ENCODE results near the gene KDM4C.
"Not testable (repeated sequence)": the region's sequence is repeated elsewhere in the genome, so short reads cannot be mapped to it uniquely, and the experiment has no call there.

Gene KDM4C

GRCh38 chr9:6764011-6764410 lies 6.2 kb downstream of the KDM4C start:
- DNase-seq (ENCODE audit: low read depth in 4 of 4, low spot score in 1 of 4) = no peak

DNA sequence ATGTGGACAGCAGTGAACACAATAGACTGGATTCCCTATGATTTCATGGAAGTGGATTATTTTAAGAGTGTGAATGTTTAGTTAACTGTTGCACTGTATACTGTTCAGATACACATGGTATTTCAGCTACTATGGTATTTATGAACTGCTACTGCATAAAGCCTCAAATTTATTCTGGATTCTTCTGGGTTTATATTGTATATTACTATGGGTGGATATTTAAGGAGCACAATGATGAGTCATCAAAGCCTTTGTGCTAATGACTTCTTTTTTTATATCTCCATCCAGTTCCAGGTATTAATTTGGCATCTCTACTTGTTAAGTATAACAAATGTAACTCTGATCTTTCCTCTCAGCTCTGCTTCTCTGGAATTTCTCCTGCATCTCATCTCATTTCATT lies 6.8 kb downstream of the KDM4C start:
- DNase-seq (ENCODE audit: low read depth in 4 of 4, low spot score in 1 of 4) = no peak

- no peak for DNase-seq (ENCODE audit: low read depth in 4 of 4, low spot score in 1 of 4)
Observed at GRCh38 chr9:6764950-6765349, 7.2 kb downstream of the KDM4C start.

DNA sequence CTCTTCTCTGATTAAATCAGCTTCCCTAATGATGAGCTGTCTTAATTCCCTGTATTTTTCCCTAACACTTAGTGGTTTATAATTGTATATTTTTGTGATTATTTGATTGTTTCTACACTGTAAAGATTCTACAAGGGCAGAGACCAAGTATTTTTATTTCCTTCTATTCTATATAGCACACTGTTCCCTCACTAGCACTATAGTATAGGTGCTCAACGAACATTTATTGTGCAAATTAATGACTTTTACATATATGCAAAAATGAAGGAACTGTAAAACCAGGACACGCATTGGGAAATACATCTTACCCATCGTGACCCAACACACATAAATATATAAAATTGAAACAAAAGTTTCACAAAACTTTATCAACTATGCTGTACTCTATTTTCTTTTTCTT lies 7.6 kb downstream of the KDM4C start:
- DNase-seq (ENCODE audit: low read depth in 4 of 4, low spot score in 1 of 4) = no peak

DNA sequence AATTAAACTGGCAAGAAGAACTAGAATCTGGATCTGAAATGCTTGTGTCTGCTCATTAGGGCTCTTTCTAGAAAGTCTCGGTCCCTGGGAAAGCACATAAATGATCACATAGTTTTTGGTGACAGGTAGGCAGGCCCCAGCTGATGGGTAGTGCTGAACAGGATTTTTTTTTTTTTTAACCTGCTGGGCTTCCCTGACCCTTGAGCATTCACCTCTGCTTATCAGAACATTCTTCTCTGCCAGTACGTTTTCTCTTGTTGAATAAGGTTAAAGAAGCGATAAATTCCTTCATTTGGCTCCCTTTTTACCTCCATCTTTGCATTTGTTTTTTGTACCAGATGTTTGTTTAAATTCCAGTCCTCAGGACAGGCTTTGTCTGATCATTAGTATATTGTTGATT lies 8.8 kb downstream of the KDM4C start:
- DNase-seq (ENCODE audit: low read depth in 4 of 4, low spot score in 1 of 4) = no peak

DNA sequence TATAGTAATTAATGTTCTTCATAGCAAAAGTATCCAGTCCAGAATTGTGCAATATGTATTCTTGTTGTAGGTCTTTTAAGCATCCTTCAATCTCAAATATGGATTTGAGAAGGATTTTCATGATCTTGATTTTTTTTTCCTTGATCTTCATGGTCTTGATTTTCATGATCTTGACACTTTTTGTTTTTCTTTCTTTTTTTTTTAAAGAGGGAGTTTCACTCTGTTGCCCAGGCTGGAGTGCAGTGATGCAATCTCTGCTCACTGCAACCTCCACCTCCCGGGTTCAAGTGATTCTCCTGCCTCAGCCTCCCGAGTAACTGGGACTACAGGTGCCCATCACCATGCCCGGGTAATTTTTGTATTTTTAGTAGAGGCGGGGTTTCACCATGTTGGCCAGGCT lies 10.8 kb downstream of the KDM4C start:
- DNase-seq (ENCODE audit: low read depth in 4 of 4, low spot score in 1 of 4) = not testable (repeated sequence)

DNA sequence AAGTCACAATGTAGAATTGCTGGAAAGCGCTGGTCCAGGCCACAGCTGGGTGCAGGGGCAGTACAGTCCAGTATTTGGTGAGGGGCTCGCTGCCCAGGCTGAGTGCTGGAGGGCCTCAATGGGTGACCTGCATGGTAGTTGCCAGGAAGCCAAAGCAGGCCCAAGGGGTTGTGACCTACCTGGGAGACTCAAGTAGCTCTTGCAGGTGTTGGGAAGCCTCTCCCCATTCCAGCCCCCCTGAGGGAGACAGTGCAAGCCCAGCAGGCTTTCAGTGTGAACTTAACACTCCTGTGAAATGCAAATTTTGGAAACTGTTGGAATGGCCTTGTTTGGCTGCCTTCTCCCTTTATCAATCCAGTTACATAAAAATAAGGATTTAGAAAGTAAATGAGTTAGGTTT lies 13.9 kb downstream of the KDM4C start:
- no peak for DNase-seq (ENCODE audit: low read depth in 4 of 4, low spot score in 1 of 4)

- no peak for DNase-seq (ENCODE audit: low read depth in 4 of 4, low spot score in 1 of 4)
Observed at GRCh38 chr9:6777213-6777902, 19.6 kb downstream of the KDM4C start.

DNA sequence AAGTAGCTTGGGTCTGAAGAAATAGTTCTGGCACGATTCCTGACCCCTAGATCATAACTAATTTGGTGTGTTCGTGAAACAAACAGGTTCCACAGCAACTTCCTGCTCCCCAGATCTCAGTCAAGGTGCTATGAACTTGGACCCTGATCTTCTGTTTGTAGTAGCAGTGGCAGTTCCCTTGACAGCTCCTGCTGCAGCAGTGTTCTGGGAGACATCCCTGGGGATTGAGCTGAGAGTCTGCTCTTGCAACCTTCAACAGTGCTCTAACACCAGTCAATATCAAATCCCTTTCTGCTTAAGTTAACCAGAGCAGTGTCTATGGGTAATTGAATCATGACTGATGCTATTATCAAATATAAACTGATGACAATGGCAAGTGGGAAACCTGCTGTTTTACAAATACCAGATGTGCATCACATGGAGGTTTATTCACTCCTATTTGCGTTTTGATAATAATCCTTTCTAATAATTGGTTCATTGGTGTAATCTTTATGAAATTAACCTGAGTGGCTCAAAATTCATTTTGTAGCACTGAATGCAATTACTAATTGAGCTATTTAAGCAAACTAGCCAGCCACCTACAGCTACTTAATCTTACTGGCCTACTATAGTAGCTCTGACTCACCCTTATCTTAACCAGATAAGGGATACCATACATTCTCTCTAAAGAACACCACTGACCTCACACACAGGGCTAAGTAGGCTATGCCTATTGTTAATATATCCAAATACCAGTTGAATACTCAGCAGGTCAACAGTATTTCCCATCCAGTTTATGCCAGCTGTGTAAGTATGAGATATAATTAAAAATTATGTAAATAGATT lies 21.9 kb downstream of the KDM4C start:
- DNase-seq (ENCODE audit: low read depth in 4 of 4, low spot score in 1 of 4) = no peak

DNA sequence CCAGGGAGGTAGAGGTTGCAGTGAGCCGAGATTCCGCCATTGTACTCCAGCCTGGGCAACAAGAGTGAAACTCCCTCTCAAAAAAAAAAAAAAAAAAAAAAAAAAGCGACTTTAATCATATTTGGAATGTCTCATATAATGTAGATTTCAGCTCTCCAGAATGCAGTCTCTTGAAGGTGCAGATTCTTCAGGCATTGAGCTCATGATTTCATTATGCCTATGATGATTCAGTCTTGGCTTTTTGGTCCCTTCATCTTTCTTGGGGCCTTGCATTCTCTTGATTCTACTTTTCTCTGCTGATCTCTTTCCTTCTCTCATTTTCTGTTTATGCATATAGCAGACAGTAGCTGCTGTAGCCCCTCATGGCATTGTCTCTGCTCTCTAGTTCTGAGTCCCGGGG lies 22.9 kb downstream of the KDM4C start:
- no peak for DNase-seq (ENCODE audit: low read depth in 4 of 4, low spot score in 1 of 4)

DNA sequence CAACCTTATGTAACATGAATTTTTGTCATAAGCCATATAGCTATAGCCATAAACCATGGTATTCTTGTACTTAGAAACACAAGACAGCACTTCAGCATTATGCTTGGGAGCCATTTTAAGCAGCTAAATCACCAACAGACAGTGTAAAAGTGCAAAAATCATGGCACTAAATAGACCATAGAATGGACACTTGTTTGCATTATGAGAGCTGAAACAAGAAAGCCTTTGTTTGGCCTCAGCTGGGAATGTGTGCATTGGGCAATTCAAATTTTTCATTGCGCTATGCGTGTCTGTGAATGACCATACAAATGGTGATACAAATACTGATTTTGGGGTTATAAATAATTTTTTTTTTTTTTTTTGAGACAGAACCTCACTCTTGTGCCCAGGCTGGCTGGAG lies 23.7 kb downstream of the KDM4C start:
- no peak for DNase-seq (ENCODE audit: low read depth in 4 of 4, low spot score in 1 of 4)

- no peak for DNase-seq (ENCODE audit: low read depth in 4 of 4, low spot score in 1 of 4)
Observed at GRCh38 chr9:6782345-6782744, 24.6 kb downstream of the KDM4C start.

- no peak for DNase-seq (ENCODE audit: low read depth in 4 of 4, low spot score in 1 of 4)
Observed at GRCh38 chr9:6782981-6783380, 25.2 kb downstream of the KDM4C start.

GRCh38 chr9:6783753-6784152 lies 26.0 kb downstream of the KDM4C start:
- no peak for DNase-seq (ENCODE audit: low read depth in 4 of 4, low spot score in 1 of 4)

GRCh38 chr9:6785682-6786081 lies 27.9 kb downstream of the KDM4C start:
- no peak for DNase-seq (ENCODE audit: low read depth in 4 of 4, low spot score in 1 of 4)

DNA sequence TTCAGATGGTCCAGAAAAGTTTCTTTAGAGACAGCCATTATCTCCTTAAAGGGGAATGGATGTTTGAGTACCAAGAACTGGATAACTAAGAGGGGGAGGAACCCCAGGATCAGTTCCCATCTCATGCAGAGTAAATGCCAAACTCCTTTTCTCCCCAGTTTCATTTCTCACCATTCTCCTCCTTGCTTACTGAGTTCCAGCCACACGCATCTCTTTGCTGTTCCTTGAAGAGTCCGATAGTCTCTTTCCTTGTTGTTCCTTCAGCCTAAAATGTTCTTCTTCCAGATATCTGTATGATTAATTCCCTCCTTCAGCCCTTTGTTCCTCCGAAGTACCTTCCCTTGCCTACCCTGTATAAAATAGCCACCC lies 30.0 kb downstream of the KDM4C start:
- no peak for DNase-seq (ENCODE audit: low read depth in 4 of 4, low spot score in 1 of 4)

- DNase-seq (ENCODE audit: low read depth in 4 of 4, low spot score in 1 of 4) = no peak
Observed at GRCh38 chr9:6788162-6789016, 30.6 kb downstream of the KDM4C start.

DNA sequence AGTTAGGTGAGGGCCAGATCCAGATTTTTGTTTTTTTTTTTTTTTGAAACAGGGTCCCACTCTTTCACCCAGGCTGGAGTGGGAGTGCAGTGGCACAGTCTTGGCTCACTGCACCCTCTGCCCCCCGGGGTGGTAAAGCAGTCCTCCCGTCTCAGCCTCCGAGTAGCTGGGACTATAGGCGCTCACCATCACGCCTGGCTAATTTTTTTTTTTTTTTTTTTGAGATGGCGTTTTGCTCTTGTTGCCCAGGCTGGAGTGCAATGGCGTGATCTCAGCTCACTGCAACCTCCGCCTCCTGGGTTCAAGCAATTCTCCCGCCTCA lies 31.2 kb downstream of the KDM4C start:
- DNase-seq (ENCODE audit: low read depth in 4 of 4, low spot score in 1 of 4) = not testable (repeated sequence)

GRCh38 chr9:6790866-6791265 lies 33.1 kb downstream of the KDM4C start:
- DNase-seq (ENCODE audit: low read depth in 4 of 4, low spot score in 1 of 4) = no peak

- no peak for DNase-seq (ENCODE audit: low read depth in 4 of 4, low spot score in 1 of 4)
Observed at GRCh38 chr9:6793203-6793602, 35.4 kb downstream of the KDM4C start.

GRCh38 chr9:6794936-6795335 lies 37.2 kb downstream of the KDM4C start:
- DNase-seq (ENCODE audit: low read depth in 4 of 4, low spot score in 1 of 4) = no peak

DNA sequence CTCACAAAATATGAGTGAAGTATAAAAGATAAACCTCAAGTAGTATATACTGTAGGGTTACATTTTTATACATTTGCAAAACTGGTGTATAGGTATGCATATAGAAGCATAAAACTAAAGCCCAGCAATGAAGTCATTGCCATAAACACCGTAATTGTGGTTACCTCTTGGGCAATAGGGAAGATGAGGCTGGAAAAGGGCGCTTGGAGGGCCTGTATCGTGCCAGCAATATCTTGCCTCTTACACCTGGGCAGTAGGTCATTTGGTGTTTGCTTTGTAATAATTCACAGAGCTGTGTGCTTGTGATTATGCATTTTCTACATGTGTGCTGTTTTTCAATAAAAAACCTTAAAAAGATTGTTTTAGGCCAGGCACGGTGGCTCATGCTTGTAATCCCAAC lies 45.2 kb downstream of the KDM4C start:
- DNase-seq (ENCODE audit: low read depth in 4 of 4, low spot score in 1 of 4) = no peak

All from stimulated activated CD4-positive, alpha-beta T cell treated with anti-CD3 and anti-CD28 coated beads, Interleukin-1b, Interleukin-23, amount 100 ng/mL, for 24 hours (primary cell).